Breast epithelium (tissue), 4 donors: Measurements from ENCODE around the gene EDEM1. TPM values are rescaled to one million over a fixed set of nuclear protein-coding genes. Genes with fewer than 3 reads are reported as not detected.

Source experiments
- DNase-seq, 2 donors: peaks; one replicate each; pipeline ENCODE4 v3.0.0-alpha.2; 2019; ENCODE audit warnings: low spot score in 2 of 2
- H3K27ac ChIP-seq, 2 donors: fragments of 200-600 bp; sonication (generic) in 1 of 2; one replicate each; pipeline ENCODE4 v1.5.1; 2016 to 2019; ENCODE audit warnings: mild to moderate bottlenecking in 1 of 2
- H3K27me3 ChIP-seq, 2 donors: fragments of 200-600 bp; sonication (generic) in 1 of 2; one replicate each; pipeline versions ENCODE4 v1.5.1 to v1.6.0; 2017 to 2019; ENCODE audit warnings: control low read depth in 1 of 2, mild to moderate bottlenecking in 1 of 2
- H3K36me3 ChIP-seq: fragments of 200-600 bp; one replicate; pipeline ENCODE4 v1.5.1; 2019
- H3K4me1 ChIP-seq, 2 donors: fragments of 200-600 bp; sonication (generic); one replicate each; pipeline ENCODE4 v1.5.1; 2016 to 2019; ENCODE audit warnings: control low read depth in 1 of 2
- H3K4me3 ChIP-seq, 3 donors: fragments of 200-600 bp; sonication (generic); 1 replicate in 2 of 3; 2 replicates in 1 of 3; pipeline ENCODE4 v1.5.1; 2016 to 2019; ENCODE audit warnings: mild to moderate bottlenecking in 3 of 3, moderate library complexity in 2 of 3
- H3K9me3 ChIP-seq, 2 donors: fragments of 200-600 bp; sonication (generic) in 1 of 2; one replicate each; pipeline ENCODE4 v1.5.1; 2016 to 2019; ENCODE audit warnings: control low read depth in 1 of 2
- POLR2A ChIP-seq: fragments of 450-650 bp; IDR thresholded peaks from one replicate; pipeline ENCODE4 v1.6.1; 2016; ENCODE audit warnings: antibody characterized with exemption, mild to moderate bottlenecking, moderate library complexity
- POLR2AphosphoS5 ChIP-seq, 3 donors: sonication (generic); formaldehyde crosslinking; IDR thresholded peaks; one replicate each; pipeline ENCODE4 v1.6.1; 2017; ENCODE audit warnings: antibody characterized with exemption in 3 of 3
- intact Hi-C: fragments of 100-400 bp; cut with DNase I; formaldehyde crosslinking; loops from one replicate; pipeline ENCODE4 v1.15.1; 2023; ENCODE audit warnings: low total_unique reads
- total RNA-seq, 3 donors: library from RNA; depleted of rRNA; stranded (reverse); fragments of >200 nt; gene quantifications; one replicate each; pipeline ENCODE4 v1.1.0, GENCODE V29; 2016
- TF ChIP-seq, protein P1 (sequence below), 3 donors: fragments of 450-650 bp; IDR thresholded peaks; one replicate each; pipeline ENCODE4 v1.5.1; 2016 to 2017; ENCODE audit warnings: antibody characterized with exemption in 3 of 3, mild to moderate bottlenecking in 3 of 3, moderate library complexity in 3 of 3

EDEM1 gene
- total RNA-seq, 3 donors from 2014 or later, result 34.9 to 45.8 (median 42.6) TPM

DNA sequence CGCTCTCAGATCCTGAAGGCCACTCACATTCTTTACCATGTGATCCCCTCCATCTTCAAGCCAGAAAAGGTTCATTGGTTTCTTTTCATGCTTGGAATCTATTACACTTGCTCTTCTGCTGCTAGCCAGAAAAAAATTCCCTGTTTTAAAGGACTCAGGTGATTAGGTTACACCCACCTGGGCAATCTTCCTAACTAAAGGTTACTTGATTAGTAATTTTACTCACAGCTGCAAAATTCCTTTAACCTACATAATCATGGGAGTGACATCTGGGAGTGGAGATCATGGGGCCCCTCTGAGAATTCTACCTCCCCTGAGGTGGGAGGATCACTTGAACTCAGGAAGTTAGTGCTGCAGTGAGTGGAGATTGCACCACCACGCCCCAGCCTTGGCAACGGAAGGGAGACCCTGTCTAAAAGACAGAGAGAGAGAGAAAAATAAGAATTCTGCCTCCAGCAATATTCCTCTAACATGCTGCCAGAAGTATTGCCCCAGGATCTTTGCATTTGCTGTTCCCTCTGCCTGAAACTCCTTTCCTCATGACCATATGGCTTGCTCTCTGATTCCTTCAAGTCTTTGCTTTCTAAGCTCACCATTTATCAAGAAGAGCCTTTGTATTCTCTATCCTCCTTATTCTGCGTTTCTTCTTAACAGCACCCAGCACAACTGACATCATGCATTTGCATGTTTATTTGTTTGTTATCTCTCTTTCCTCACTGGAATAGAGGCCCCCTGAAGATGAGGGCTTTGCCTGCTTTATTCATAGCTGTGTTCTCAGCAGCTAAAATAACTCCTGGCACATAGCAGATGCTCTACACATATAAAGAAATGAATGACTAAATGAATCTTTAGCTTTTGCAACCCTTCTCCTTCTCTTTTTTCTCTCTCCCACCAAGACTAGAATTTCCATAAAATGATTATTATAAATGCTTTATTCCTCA, 68.2 kb downstream of the EDEM1 start:
- Histone ChIP-seq H3K4me3 (no peak overlapping the region), H3K27me3 (no peaks in the 10 kb centered on the region), H3K27ac (no peak overlapping the region), H3K4me1 (no peaks in the 10 kb centered on the region), H3K9me3 (no peaks in the 10 kb centered on the region), H3K36me3 (no peaks in the 10 kb centered on the region)
- TF ChIP-seq POLR2AphosphoS5 (IDR thresholded peaks at IDR 0.05), result no peak
- TF ChIP-seq POLR2A, result no peak
- TF ChIP-seq, protein P1, sequence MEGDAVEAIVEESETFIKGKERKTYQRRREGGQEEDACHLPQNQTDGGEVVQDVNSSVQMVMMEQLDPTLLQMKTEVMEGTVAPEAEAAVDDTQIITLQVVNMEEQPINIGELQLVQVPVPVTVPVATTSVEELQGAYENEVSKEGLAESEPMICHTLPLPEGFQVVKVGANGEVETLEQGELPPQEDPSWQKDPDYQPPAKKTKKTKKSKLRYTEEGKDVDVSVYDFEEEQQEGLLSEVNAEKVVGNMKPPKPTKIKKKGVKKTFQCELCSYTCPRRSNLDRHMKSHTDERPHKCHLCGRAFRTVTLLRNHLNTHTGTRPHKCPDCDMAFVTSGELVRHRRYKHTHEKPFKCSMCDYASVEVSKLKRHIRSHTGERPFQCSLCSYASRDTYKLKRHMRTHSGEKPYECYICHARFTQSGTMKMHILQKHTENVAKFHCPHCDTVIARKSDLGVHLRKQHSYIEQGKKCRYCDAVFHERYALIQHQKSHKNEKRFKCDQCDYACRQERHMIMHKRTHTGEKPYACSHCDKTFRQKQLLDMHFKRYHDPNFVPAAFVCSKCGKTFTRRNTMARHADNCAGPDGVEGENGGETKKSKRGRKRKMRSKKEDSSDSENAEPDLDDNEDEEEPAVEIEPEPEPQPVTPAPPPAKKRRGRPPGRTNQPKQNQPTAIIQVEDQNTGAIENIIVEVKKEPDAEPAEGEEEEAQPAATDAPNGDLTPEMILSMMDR (IDR thresholded peaks at IDR 0.05), result no peak
- intact Hi-C loops, result loop anchor here (10.0 kb wide), 1 partner anchor 1779 kb away; no protein-coding TSS in a partner anchor
- no peak for DNase-seq

DNA sequence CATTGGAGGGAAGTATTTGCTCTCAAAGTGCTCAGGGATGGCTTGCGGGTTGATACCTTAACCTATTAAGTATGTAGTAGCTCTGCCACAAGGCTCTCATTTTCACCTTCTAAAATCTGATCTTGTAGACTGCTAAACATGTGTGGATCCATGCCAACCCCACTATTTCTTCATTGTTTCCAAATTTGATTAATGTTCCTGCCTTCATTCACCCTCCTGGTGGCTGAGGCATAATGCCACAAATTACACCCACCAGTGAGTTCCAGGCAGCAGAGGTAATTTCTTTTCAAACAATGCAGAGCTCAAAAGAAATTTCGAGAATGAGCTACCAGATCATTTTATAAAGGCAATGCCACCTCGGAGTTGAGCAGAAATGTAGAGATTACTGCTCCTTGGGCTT, 71.0 kb downstream of the EDEM1 start:
- TF ChIP-seq POLR2AphosphoS5 (IDR thresholded peaks at IDR 0.05) (no peak), POLR2A (no peak)
- TF ChIP-seq, protein P1 (IDR thresholded peaks at IDR 0.05), result no peak
- DNase-seq, result no peak
- no peak overlapping the region for H3K4me3 ChIP-seq
- no peaks in the 10 kb centered on the region for H3K27me3 ChIP-seq
- no peak overlapping the region for H3K27ac ChIP-seq
- intact Hi-C loops, result loop anchor here (10.0 kb wide), 1 partner anchor 1776 kb away; no protein-coding TSS in a partner anchor
- H3K4me1 ChIP-seq, result no peaks in the 10 kb centered on the region
- no peaks in the 10 kb centered on the region for H3K36me3 ChIP-seq
- H3K9me3 ChIP-seq, result no peaks in the 10 kb centered on the region

DNA sequence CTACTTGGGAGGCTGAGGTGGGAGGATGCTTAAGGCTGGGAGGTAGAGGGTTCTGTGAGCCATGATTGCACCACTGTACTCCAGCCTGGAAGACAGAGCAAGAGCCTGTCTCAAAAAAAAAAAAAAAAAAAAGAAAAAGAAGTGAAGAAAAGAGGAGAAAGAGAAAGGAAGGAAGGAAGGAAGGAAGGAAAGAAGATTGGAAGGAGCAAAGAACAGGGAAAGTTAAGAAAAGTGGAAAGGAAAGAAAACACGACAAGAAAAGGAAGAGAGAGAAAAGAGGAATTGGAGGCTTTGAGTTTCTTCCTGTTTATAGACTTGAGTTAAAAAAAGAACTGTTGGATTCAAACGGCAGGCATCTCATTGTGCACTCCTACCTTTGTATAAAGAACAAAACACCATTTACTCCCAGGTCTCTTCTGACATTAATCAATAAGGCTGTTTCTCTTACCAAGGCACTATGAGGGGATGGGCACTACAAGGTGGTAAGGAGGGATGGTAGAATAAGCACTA, 73.5 kb downstream of the EDEM1 start:
- no peaks in the 10 kb centered on the region for H3K9me3 ChIP-seq
- H3K27me3 ChIP-seq, result no peaks in the 10 kb centered on the region
- intact Hi-C loops, result no loop called here
- no peak overlapping the region for H3K4me3 ChIP-seq
- TF ChIP-seq POLR2AphosphoS5 (IDR thresholded peaks at IDR 0.05), result no peak
- TF ChIP-seq, protein P1 (IDR thresholded peaks at IDR 0.05), result no peak
- TF ChIP-seq POLR2A, result no peak
- no peaks in the 10 kb centered on the region for H3K4me1 ChIP-seq
- DNase-seq, result no peak
- H3K27ac ChIP-seq, result no peak overlapping the region
- no peaks in the 10 kb centered on the region for H3K36me3 ChIP-seq

- no peaks in the 10 kb centered on the region for H3K27me3 ChIP-seq
- H3K4me1 ChIP-seq, result no peaks in the 10 kb centered on the region
- H3K9me3 ChIP-seq, result no peaks in the 10 kb centered on the region
- no peaks in the 10 kb centered on the region for H3K36me3 ChIP-seq
- intact Hi-C loops, result no loop called here
- DNase-seq, result no peak
- H3K27ac ChIP-seq, result no peak overlapping the region
- TF ChIP-seq POLR2AphosphoS5 (IDR thresholded peaks at IDR 0.05), result no peak
- TF ChIP-seq POLR2A, result no peak
- TF ChIP-seq, protein P1 (IDR thresholded peaks at IDR 0.05), result no peak
- H3K4me3 ChIP-seq, result no peak overlapping the region
Measured at GRCh38 chr3:5262507-5262906, 75.0 kb downstream of the EDEM1 start.

DNA sequence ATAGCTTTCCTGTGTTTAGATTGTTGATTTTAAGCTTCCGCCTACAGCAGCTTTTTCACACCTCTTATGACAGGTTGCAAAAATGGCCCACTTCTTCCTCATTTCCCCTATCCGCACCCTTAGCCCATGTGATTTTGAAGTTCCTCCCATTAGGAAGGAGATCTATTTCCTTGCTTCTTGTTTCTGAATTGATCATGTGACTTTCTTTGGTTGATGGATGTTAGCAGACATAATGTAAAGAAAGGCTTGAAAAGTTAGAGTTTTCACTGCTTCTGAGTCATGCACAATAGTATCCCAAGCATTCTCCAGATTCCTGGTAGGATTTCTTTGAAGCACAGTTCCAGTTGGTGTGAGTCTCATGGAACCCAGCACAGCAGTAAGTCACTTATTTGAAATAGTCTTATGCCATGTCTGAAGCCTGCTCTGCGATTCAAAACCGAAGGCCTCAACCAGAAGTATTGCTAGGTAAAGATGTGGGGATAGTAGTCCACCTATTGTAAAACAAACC, 76.6 kb downstream of the EDEM1 start:
- DNase-seq, result no peak
- TF ChIP-seq POLR2A, result no peak
- TF ChIP-seq, protein P1 (IDR thresholded peaks at IDR 0.05), result no peak
- TF ChIP-seq POLR2AphosphoS5 (IDR thresholded peaks at IDR 0.05), result no peak
- H3K27ac ChIP-seq, result no peak overlapping the region
- intact Hi-C loops, result no loop called here
- H3K36me3 ChIP-seq, result no peaks in the 10 kb centered on the region
- H3K4me3 ChIP-seq, result no peak overlapping the region
- H3K9me3 ChIP-seq, result no peaks in the 10 kb centered on the region
- no peaks in the 10 kb centered on the region for H3K27me3 ChIP-seq
- no peaks in the 10 kb centered on the region for H3K4me1 ChIP-seq
